ENCODE results near the gene RGMA.

RGMA gene, protein sequence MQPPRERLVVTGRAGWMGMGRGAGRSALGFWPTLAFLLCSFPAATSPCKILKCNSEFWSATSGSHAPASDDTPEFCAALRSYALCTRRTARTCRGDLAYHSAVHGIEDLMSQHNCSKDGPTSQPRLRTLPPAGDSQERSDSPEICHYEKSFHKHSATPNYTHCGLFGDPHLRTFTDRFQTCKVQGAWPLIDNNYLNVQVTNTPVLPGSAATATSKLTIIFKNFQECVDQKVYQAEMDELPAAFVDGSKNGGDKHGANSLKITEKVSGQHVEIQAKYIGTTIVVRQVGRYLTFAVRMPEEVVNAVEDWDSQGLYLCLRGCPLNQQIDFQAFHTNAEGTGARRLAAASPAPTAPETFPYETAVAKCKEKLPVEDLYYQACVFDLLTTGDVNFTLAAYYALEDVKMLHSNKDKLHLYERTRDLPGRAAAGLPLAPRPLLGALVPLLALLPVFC

GRCh38 chr15:93088981-93089726, at the start of gene RGMA:
Gene RGMA (minus strand): TSS chr15:93089211. CDS start chr15:93088932, 279 bp downstream.
- DNase-seq = no peak

DNA sequence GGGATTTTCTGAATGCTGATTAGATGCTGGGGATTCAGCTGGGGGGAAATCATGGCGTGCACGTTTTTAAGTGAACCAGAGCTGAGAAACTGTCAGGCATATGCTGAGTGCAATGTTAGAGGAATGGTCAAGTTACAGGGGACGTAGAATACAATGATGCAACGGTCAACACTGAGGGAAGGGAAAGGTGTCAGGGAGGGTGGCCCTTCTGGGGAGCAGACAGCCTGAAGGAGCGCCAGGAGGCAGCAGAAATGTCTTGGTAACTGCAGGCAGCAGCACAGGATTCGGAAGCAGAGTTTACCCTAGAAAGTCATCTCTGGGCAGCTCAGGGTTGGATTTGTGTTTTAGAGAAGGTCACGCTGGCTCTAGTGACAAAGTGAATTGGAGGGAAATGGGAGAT, 47.6 kb upstream of the RGMA start:
- DNase-seq = no peak

DNA sequence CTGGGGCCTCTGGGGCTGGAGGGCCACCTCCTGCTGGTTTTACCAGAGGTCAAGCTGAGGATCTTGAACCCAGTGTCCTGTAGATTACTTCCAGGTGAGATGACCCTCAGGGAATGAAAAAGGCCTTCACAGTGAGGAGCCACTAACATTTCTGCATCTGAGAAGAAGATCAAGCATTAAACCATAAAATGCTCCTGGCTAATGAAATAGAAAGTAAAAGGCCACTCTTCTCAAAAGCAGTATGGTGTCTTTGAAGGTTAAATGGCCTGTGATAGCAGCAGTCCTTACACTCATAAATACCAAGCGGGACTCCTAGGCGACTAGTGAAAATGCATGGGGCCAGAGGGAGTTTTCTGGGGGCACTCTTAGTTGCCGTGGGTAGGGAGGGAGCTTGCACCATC, 47.0 kb upstream of the RGMA start:
- DNase-seq = no peak

GRCh38 chr15:93135459-93135858, 46.4 kb upstream of the RGMA start:
- DNase-seq = no peak

DNA sequence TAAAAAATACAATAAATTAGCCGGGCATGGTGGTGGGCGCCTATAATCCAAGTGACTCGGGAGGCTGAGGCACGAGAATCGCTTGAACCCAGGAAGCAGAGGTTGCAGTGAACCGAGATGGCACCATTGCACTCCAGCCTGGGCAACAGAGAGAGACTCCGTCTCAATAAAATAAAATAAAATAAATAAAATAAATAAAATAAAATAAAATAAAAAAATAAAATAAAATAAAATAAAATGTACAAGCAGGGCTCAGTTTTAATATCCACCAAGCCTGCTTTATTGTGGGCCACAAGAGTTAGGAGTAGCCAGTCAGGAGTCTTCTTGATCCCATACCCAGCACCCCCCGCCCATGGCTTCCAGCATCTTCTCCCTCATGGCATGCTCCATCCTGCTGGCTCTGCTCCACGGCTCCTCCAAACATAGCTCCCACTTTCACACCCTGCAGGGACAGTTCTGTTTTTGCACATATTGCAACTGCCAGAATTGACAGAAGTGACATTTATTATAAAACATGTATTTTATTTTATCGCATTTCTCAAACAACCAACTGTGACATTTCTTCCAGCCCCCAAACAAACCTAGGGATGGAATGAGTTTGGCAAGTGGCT, 42.6 kb upstream of the RGMA start:
- no peak for DNase-seq

GRCh38 chr15:93129702-93130488, 40.9 kb upstream of the RGMA start:
- DNase-seq = no peak

DNA sequence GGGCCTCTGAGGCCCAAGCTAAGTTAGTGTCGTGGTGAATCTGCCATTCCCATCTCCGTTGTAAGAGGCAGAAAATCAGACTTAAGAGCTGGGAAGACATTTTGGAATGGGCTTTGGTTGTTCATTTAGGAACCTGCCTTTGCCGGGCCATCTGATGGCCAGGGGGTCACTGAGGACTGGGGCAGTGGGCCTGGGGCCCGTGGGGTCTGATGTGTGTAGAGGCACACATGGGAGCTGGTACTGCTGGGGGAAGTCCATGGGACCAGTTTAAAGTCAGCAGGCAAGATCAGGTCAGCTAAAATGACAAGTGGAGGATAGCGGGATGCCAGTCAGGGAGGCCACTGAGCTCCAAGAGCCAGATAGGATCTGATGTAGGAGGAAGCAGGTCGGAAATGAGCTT, 38.3 kb upstream of the RGMA start:
- DNase-seq = no peak

DNA sequence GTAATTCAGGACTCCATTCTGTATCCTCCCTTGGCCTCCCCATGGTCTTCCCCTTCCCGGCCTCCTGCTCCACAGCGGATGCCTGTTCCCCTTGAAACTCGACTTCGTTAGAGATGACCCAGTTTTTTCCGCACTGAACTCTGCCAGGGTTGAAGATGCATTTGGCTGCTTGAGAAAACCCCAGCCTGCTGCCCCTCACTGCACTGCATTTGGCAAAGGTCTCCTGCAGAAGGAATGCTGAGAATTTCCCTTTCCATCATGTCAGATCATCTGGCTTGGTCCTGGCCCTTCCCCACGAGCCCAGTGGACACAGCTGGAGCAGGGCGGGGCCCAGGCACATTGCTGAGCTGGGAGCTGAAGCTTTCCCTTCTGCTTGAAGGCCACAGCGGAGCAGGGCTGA, 37.6 kb upstream of the RGMA start:
- no peak for DNase-seq

GRCh38 chr15:93126148-93126547, 37.1 kb upstream of the RGMA start:
- no peak for DNase-seq

- no peak for DNase-seq
Measured at GRCh38 chr15:93124126-93124525, 35.1 kb upstream of the RGMA start.

GRCh38 chr15:93121973-93122910, 33.2 kb upstream of the RGMA start:
- DNase-seq = no peak

GRCh38 chr15:93121107-93121506, 32.1 kb upstream of the RGMA start:
- DNase-seq = no peak

- no peak for DNase-seq
Measured at GRCh38 chr15:93118904-93119303, 29.9 kb upstream of the RGMA start.

GRCh38 chr15:93111451-93111850, 22.4 kb upstream of the RGMA start:
- no peak for DNase-seq

- no peak for DNase-seq
Measured at GRCh38 chr15:93110502-93111040, 21.6 kb upstream of the RGMA start.

DNA sequence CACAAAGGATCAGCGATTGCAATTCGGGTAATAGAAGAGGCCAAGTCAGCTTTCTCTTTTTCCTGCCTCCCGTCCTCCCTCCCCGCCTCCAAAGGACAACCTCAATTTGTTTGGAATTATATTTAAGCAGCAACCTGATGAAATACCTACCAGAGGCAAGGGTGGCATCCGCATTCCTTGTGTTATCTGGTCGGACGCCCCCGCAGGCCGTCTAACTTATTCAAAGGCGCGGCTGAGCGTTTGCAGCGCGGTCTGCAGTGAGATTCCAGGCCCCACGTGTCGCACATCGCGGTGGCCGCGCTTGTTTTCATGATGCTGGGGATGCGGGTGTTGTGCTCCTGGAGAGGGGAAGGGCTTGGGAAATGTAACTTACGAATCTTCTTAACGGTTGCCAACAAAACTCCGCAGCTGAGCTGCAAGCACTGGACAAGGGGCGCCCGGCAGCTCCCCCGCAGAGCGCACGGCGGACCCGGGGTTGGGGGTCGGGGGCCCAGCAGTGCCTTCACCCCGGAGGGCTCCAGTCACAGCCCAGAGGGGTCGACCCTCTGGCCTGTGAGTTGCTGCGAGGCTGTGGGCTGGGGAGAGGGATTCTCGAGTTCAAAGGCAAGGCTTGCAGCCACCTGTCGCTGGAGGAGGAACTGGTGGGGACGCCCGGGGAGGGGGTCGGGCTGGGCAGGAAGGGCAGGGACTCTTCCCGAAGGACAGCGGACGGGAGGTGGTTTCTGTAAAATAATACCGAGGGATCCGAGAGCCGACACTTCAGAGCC, 20.5 kb upstream of the RGMA start:
- no peak for DNase-seq

GRCh38 chr15:93107646-93108045, 18.6 kb upstream of the RGMA start:
- DNase-seq = no peak

DNA sequence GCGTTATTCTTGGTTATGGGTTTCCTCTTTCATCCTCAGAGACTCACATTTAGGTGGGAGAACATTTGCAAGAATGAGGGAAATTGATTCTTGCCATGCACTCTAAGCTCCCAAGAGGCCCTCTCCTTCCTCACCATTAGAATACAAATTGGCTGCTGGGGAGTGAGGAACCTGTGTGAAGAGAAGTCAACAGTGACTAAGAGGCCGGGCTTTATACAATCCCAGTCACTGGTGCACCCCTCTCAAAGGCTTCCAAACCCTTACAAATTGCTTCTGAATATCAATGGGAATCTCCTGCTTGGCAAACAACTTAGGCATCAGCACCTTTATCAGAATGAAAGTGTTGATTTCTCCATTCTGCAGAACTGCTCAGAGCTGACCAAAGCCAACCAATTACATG, 16.5 kb upstream of the RGMA start:
- DNase-seq = no peak

DNA sequence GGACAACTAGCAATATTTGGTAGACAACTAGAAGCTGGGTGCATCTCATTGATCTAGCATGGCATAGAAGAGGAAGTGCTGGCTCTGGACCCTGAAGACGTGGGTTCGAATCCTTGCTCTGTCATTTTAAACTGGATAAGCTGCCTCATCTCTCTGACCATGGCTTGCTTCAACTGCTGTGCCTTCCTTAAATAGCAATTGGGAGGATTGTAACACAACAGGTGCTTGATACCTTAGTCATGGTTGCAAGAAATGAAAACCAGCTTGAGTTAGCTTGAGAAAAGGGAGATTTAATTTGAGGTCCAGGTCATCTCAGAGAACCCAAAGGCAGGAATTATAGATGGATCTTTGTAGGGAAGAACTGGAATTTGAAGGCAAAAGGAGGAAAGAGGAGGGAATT, 14.8 kb upstream of the RGMA start:
- no peak for DNase-seq

DNA sequence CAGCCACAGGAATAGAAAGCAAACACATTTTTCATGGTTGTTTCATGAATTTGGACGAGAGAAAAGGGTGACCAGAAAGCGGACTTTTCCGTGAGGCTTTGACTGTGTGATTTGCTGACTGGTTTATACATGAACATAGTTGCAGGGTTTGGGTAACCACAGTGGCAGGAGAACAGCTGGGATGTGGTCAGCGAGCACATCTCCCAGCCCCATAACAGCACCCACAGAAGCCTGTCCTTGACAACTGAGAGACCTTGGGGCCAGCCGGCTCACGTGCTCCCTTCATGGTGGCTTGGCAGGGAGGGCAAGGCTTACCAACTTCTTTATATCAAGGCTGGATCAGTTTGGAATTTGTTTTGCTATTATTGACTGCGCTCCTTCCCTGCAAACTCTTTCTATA, 13.2 kb upstream of the RGMA start:
- DNase-seq = no peak

DNA sequence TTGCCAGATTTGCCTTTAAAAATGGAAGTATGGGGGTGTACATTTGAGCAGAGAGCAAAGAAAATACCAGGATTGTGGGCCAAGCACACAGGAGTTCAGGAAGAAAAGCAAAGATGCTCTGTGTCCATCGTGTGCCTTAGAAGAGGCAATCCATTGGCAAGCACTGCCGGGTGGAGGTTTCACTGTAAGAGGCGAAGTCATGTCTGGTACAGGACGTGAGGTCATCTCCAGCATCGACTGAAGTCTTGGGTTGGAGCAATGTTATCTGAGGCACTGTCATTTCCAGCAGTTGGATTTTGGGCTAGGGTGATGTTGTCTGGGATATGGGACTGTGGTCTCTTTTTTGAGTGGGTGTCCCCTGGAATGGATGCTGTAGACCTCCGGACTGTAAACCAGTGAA, 4.8 kb upstream of the RGMA start:
- DNase-seq = no peak

All from hematopoietic multipotent progenitor cell treated with erythropoietin and hydrocortisone succinate and interleukin-3 and kit ligand, for 6 days (in vitro differentiated cells).